Kidney (tissue), 14 donors: ENCODE measurements around the gene LTA4H. TPM values are rescaled to one million over a fixed set of nuclear protein-coding genes. Genes with fewer than 3 reads are reported as not detected.

Experiments
- DNase-seq, 5 donors: peaks; one replicate each; pipeline ENCODE4 v3.0.0-alpha.2; 2013 to 2020
- FAIRE-seq: peaks from 2 replicates; lab custom pipeline; 2012; peaks lifted over from hg19 to GRCh38; lab: Jason Lieb, UNC
- H3K27ac ChIP-seq, 2 donors: one replicate each; pipeline ENCODE4 v1.7.0; 2013; ENCODE audit warnings: low read depth in 2 of 2, low read length in 2 of 2, inconsistent platforms in 1 of 2
- H3K27me3 ChIP-seq: one replicate; pipeline ENCODE4 v1.7.1; 2013; ENCODE audit warnings: low read length, inconsistent platforms; ENCODE audit not compliant: control insufficient read depth, insufficient read depth
- H3K36me3 ChIP-seq, 3 donors: one replicate each; pipeline versions ENCODE4 v1.7.0 to v1.7.1; 2013; ENCODE audit warnings: low read length in 3 of 3, control low read depth in 1 of 3, inconsistent platforms in 1 of 3; ENCODE audit not compliant: insufficient read depth in 3 of 3, control insufficient read depth in 2 of 3
- H3K4me1 ChIP-seq, 3 donors: one replicate each; pipeline versions ENCODE4 v1.7.0 to v1.7.1; 2013; ENCODE audit warnings: low read length in 3 of 3, inconsistent platforms in 1 of 3, low read depth in 1 of 3; ENCODE audit not compliant: control insufficient read depth in 2 of 3, insufficient read depth in 2 of 3
- H3K4me3 ChIP-seq, 3 donors: one replicate each; pipeline versions ENCODE4 v1.7.0 to v1.8.1; 2013; ENCODE audit warnings: low read length in 3 of 3, control low read depth in 1 of 3, inconsistent platforms in 1 of 3
- H3K9ac ChIP-seq, 3 donors: one replicate each; pipeline versions ENCODE4 v1.7.0 to v1.7.1; 2013; ENCODE audit warnings: low read length in 3 of 3, control low read depth in 1 of 3, inconsistent platforms in 1 of 3
- H3K9me3 ChIP-seq, 3 donors: one replicate each; pipeline versions ENCODE4 v1.7.0 to v1.7.1; 2013; ENCODE audit warnings: low read length in 3 of 3, control low read depth in 1 of 3, inconsistent platforms in 1 of 3; ENCODE audit not compliant: control insufficient read depth in 2 of 3, insufficient read depth in 1 of 3
- intact Hi-C: fragments of 100-400 bp; cut with DNase I; formaldehyde crosslinking; loops from one replicate; pipeline ENCODE4 v1.11.1; 2022
- polyA plus RNA-seq: library from polyadenylated mRNA; stranded (reverse); fragments of 350-450 nt; fragmentation: Illumina TruSeq; extraction: RNeasy Lipid Tissue Mini Kit (QIAGEN cat#74804); gene quantifications from one replicate; pipeline ENCODE4 v1.2.3, GENCODE V29; 2014; ENCODE audit warnings: low read depth, low replicate concordance; ENCODE audit not compliant: insufficient read depth
- total RNA-seq: library from RNA; stranded (reverse); fragmentation: NEBNext Ultra II Directional; extraction: Animal tissue kit (Norgen Biotek cat#: 25700); gene quantifications from one replicate; pipeline ENCODE4 v1.2.1, GENCODE V29; 2021
- TF ChIP-seq, protein P1 (sequence below): IDR thresholded peaks from 3 replicates; pipeline ENCODE4 v1.5.1; 2012; ENCODE audit warnings: mild to moderate bottlenecking, moderate library complexity, borderline replicate concordance; ENCODE audit not compliant: insufficient read depth; ENCODE audit errors: extremely low read depth
- donor health status: control.
- donor health status: control.
- donor health status: control.
- donor health status: control.
- donor health status: control.
- donor health status: DM: yes; HTN: yes; CAD: no.
- donor health status: Normal renal cell carcinoma (clear cell type).

LTA4H gene
- total and polyA plus RNA-seq, 2 donors from 2014 or later: 56.5 to 57.4 TPM

DNA sequence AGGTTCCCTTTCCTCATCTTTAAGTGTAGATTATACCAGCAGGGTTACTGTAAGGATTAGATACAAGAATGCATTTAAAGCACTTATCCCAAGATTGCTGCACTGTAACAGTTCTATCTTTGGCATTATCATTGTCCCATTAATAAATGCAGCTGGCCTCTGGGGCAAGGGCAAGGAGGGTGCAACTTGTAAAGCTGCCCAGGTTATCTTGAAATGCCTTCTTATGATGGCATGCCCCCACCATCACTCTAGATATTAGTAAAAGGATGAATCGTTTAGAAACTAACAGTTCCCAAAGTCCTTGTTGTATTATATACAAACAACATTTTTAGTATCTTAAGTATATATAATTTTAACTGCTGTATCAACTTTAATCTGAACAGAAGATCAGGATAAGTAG is 6.8 kb downstream of the LTA4H start:
- no peak overlapping the region for H3K9ac ChIP-seq
- no peak overlapping the region for H3K4me3 ChIP-seq
- H3K36me3 ChIP-seq: peaks cover 0 to 15% (median 3%) of the 10 kb centered on the region in 3 donors
- no peaks in the 10 kb centered on the region for H3K9me3 ChIP-seq
- intact Hi-C loops: no loop called here
- H3K27me3 ChIP-seq: no peaks in the 10 kb centered on the region
- FAIRE-seq: no peak
- no peak overlapping the region for H3K27ac ChIP-seq
- H3K4me1 ChIP-seq: peaks cover 0 to 3% (median 2%) of the 10 kb centered on the region in 3 donors
- no peak for DNase-seq
- TF ChIP-seq, protein P1, sequence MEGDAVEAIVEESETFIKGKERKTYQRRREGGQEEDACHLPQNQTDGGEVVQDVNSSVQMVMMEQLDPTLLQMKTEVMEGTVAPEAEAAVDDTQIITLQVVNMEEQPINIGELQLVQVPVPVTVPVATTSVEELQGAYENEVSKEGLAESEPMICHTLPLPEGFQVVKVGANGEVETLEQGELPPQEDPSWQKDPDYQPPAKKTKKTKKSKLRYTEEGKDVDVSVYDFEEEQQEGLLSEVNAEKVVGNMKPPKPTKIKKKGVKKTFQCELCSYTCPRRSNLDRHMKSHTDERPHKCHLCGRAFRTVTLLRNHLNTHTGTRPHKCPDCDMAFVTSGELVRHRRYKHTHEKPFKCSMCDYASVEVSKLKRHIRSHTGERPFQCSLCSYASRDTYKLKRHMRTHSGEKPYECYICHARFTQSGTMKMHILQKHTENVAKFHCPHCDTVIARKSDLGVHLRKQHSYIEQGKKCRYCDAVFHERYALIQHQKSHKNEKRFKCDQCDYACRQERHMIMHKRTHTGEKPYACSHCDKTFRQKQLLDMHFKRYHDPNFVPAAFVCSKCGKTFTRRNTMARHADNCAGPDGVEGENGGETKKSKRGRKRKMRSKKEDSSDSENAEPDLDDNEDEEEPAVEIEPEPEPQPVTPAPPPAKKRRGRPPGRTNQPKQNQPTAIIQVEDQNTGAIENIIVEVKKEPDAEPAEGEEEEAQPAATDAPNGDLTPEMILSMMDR: no peak

DNA sequence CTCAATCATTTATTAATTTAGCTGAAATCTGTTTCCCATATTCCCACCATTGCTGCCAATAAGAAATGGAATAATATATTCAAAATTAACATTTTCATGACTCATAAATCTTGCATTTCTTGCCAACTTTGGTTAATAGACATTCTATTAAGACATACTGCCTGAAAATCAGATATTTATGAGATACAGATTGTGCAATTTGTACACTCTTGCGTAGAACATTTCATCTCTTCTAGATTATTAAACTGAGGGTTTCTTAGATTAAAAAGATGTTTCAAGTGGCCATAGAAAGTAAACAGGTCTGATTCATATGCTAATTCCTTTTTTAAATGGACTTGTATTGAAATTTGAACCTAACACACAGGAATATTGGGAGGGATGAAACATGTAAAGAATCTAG is 9.1 kb downstream of the LTA4H start:
- H3K36me3 ChIP-seq: peaks cover 0 to 33% (median 14%) of the 10 kb centered on the region in 3 donors

DNA sequence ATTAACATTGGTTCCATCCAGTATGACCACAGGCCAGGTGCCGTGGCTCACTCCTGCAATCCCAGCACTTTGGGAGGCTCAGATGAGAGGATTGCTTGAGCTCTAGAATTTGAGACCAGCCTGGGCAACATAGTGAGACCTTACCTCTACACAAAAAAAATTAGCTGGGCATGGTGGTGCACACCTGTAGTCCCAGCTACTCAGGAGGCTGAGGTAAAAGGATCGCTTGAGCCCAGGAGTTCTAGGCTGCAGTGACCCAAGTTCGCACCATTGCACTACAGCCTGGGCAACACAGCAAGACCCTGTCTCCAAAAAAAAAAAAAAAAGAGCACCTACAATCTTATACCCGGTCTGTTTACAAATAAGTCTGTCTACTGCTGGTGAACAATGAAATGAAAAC is 9.9 kb downstream of the LTA4H start:
- H3K9ac ChIP-seq: no peak overlapping the region
- no peak overlapping the region for H3K27ac ChIP-seq
- TF ChIP-seq, protein P1: no peak
- no peak for DNase-seq
- no peak overlapping the region for H3K4me3 ChIP-seq
- intact Hi-C loops: no loop called here
- H3K9me3 ChIP-seq: no peaks in the 10 kb centered on the region
- H3K4me1 ChIP-seq: no peaks in the 10 kb centered on the region
- peaks cover 0 to 36% (median 17%) of the 10 kb centered on the region in 3 donors for H3K36me3 ChIP-seq
- FAIRE-seq: no peak
- no peaks in the 10 kb centered on the region for H3K27me3 ChIP-seq

More for the DNA sequence above, 9.1 kb downstream of the LTA4H start:
- no peak for FAIRE-seq
- Histone ChIP-seq H3K9ac (no peak overlapping the region), H3K4me1 (no peaks in the 10 kb centered on the region), H3K4me3 (no peak overlapping the region), H3K27me3 (no peaks in the 10 kb centered on the region), H3K27ac (no peak overlapping the region), H3K9me3 (no peaks in the 10 kb centered on the region)
- no peak for DNase-seq
- TF ChIP-seq, protein P1: no peak
- intact Hi-C loops: no loop called here
